SK-N-SH treated with all-trans-retinoic acid at 6 μM for 48 hours (cell line): ENCODE results near the gene CPSF4.

Source experiments
- ATAC-seq: fragments of 200-7000 bp; cut with Tn5 transposase; 3 replicates; pipeline ENCODE4 v1.9.1; 2020; ENCODE audit warnings: mild to moderate bottlenecking, moderate library complexity
- ARNTL ChIP-seq: fragments of 450-650 bp; formaldehyde crosslinking; IDR thresholded peaks from 2 replicates; pipeline ENCODE4 v1.5.0; 2020; ENCODE audit warnings: low read depth, mild to moderate bottlenecking, moderate library complexity, borderline replicate concordance
- CSDC2 ChIP-seq: fragments of 250-450 bp; sonication (Bioruptor Pico); IDR thresholded peaks from 2 replicates; pipeline ENCODE4 v1.5.0; 2020; ENCODE audit warnings: mild to moderate bottlenecking, moderate library complexity
- CSRNP3 ChIP-seq: fragments of 250-450 bp; sonication (Bioruptor Pico); IDR thresholded peaks from 2 replicates; pipeline ENCODE4 v1.5.1; 2021; ENCODE audit warnings: mild to moderate bottlenecking, moderate library complexity
- ESRRG ChIP-seq: fragments of 250-450 bp; sonication (Bioruptor Pico); IDR thresholded peaks from 2 replicates; pipeline ENCODE4 v1.6.1; 2021; ENCODE audit warnings: mild to moderate bottlenecking
- GLIS3 ChIP-seq: fragments of 250-450 bp; sonication (Bioruptor Pico); IDR thresholded peaks from 2 replicates; pipeline ENCODE4 v1.5.0; 2020; ENCODE audit warnings: mild to moderate bottlenecking, moderate library complexity
- ISL1 ChIP-seq: fragments of 250-450 bp; sonication (Bioruptor Pico); IDR thresholded peaks from 2 replicates; pipeline ENCODE4 v2.1.2; 2022; ENCODE audit warnings: mild to moderate bottlenecking, moderate library complexity
- OSR1 ChIP-seq: fragments of 250-450 bp; sonication (Bioruptor Pico); IDR thresholded peaks from 2 replicates; pipeline ENCODE4 v1.8.0; 2022; ENCODE audit warnings: moderate library complexity, mild to moderate bottlenecking, inconsistent platforms
- POU6F1 ChIP-seq: fragments of 250-450 bp; sonication (Bioruptor Pico); IDR thresholded peaks from 2 replicates; pipeline ENCODE4 v1.8.0; 2021; ENCODE audit warnings: low read depth, mild to moderate bottlenecking, moderate library complexity, borderline replicate concordance
- RARB ChIP-seq: fragments of 250-450 bp; sonication (Bioruptor Pico); IDR thresholded peaks from 2 replicates; pipeline ENCODE4 v1.8.0; 2021; ENCODE audit warnings: mild to moderate bottlenecking, moderate library complexity
- SNAI2 ChIP-seq: fragments of 250-450 bp; sonication (Bioruptor Pico); IDR thresholded peaks from 2 replicates; pipeline ENCODE4 v1.5.0; 2020; ENCODE audit warnings: mild to moderate bottlenecking, moderate library complexity
- TOX ChIP-seq: fragments of 250-450 bp; sonication (Bioruptor Pico); IDR thresholded peaks from 2 replicates; pipeline ENCODE4 v1.8.0; 2021; ENCODE audit warnings: mild to moderate bottlenecking, moderate library complexity, borderline replicate concordance
- ZC3H10 ChIP-seq: fragments of 250-450 bp; sonication (Bioruptor Pico); IDR thresholded peaks from 2 replicates; pipeline ENCODE4 v1.5.1; 2021; ENCODE audit warnings: mild to moderate bottlenecking, moderate library complexity
- ZFP3 ChIP-seq: fragments of 250-450 bp; sonication (Bioruptor Pico); IDR thresholded peaks from 2 replicates; pipeline ENCODE4 v1.5.0; 2020; ENCODE audit warnings: mild to moderate bottlenecking, moderate library complexity
- ZFP30 ChIP-seq: fragments of 450-650 bp; formaldehyde crosslinking; IDR thresholded peaks from 2 replicates; pipeline ENCODE4 v1.5.0; 2022; ENCODE audit warnings: mild to moderate bottlenecking, moderate library complexity
- ZNF565 ChIP-seq: fragments of 450-650 bp; formaldehyde crosslinking; conservative IDR thresholded peaks from 2 replicates; pipeline ENCODE4 v1.5.0; 2020; ENCODE audit warnings: low read depth, mild to moderate bottlenecking, moderate library complexity
- ZNF70 ChIP-seq: fragments of 450-650 bp; formaldehyde crosslinking; IDR thresholded peaks from 2 replicates; pipeline ENCODE4 v1.5.0; 2020; ENCODE audit warnings: mild to moderate bottlenecking, moderate library complexity
- ZNF8 ChIP-seq: fragments of 450-650 bp; formaldehyde crosslinking; IDR thresholded peaks from 2 replicates; pipeline ENCODE4 v1.5.0; 2020; ENCODE audit warnings: mild to moderate bottlenecking, moderate library complexity
- TF ChIP-seq, protein P1 (sequence below): fragments of 250-450 bp; sonication (Bioruptor Pico); IDR thresholded peaks from 2 replicates; pipeline ENCODE4 v1.5.1; 2020; ENCODE audit warnings: low read depth, mild to moderate bottlenecking, moderate library complexity
- TF ChIP-seq, protein P2 (sequence below): fragments of 250-450 bp; sonication (Bioruptor Pico); IDR thresholded peaks from 2 replicates; pipeline ENCODE4 v1.5.0; 2020; ENCODE audit warnings: mild to moderate bottlenecking, moderate library complexity
- TF ChIP-seq, protein P3 (sequence below): fragments of 250-450 bp; sonication (Bioruptor Pico); IDR thresholded peaks from 2 replicates; pipeline ENCODE4 v1.8.0; 2020; ENCODE audit warnings: mild to moderate bottlenecking, moderate library complexity, borderline replicate concordance

Gene CPSF4

DNA sequence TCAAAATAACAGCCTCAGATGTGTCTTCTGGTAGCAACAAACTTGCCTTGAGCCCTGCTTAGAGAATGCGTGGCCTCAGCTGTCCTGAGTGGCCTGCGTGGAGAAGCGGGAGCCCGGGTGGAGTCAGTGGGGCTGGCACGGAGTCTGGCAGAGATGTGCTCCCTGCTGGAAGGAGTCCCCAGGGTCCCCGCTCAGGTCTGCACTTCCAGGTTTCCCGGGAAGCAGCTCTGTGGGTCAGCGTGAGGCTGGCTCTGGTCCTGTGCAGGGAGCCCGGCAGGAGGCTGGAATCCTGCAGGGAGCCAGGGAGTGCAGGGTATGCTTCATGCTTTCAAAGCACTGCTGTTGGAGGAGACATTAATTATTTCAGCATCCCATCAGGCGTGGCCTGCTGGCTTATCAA, 10.1 kb downstream of the CPSF4 start:
- no peak for ATAC-seq
- TF ChIP-seq ZNF8 (CRISPR knock-in tag) (no peak), ESRRG (CRISPR knock-in tag) (no peak)

DNA sequence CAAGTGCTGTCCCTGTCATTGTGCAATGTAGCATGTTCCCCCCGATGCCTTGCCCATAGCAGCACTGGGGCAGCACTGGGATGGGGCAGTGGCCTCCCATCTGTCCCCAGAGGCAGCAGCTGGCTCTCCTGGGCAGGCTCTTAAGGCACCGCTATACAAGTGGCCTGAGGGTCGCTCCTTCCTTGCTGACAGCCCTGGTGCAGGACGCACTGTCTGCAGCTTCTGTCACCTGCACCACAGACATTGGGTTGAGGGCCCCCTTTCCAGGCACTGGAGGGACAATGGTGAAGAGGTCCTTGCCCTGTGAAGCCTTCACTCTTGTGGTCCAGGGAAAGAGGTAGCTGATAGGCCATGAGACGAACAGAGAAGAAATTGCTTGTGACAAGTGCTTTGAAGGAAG, 10.6 kb downstream of the CPSF4 start:
- TF ChIP-seq ISL1 (CRISPR knock-in tag) (no peak), ZNF8 (CRISPR knock-in tag) (no peak), OSR1 (CRISPR knock-in tag) (no peak), TOX (CRISPR knock-in tag) (no peak), RARB (CRISPR knock-in tag) (no peak), ZFP30 (CRISPR knock-in tag) (no peak), ZC3H10 (CRISPR knock-in tag) (no peak), ZNF70 (CRISPR knock-in tag) (no peak), ZFP3 (CRISPR knock-in tag) (no peak), ESRRG (CRISPR knock-in tag) (no peak), POU6F1 (CRISPR knock-in tag) (no peak), GLIS3 (CRISPR knock-in tag) (no peak), CSDC2 (CRISPR knock-in tag) (no peak)
- TF ChIP-seq, protein P1, sequence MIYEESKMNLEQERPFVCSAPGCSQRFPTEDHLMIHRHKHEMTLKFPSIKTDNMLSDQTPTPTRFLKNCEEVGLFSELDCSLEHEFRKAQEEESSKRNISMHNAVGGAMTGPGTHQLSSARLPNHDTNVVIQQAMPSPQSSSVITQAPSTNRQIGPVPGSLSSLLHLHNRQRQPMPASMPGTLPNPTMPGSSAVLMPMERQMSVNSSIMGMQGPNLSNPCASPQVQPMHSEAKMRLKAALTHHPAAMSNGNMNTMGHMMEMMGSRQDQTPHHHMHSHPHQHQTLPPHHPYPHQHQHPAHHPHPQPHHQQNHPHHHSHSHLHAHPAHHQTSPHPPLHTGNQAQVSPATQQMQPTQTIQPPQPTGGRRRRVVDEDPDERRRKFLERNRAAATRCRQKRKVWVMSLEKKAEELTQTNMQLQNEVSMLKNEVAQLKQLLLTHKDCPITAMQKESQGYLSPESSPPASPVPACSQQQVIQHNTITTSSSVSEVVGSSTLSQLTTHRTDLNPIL (CRISPR knock-in tag): no peak
- TF ChIP-seq, protein P2, sequence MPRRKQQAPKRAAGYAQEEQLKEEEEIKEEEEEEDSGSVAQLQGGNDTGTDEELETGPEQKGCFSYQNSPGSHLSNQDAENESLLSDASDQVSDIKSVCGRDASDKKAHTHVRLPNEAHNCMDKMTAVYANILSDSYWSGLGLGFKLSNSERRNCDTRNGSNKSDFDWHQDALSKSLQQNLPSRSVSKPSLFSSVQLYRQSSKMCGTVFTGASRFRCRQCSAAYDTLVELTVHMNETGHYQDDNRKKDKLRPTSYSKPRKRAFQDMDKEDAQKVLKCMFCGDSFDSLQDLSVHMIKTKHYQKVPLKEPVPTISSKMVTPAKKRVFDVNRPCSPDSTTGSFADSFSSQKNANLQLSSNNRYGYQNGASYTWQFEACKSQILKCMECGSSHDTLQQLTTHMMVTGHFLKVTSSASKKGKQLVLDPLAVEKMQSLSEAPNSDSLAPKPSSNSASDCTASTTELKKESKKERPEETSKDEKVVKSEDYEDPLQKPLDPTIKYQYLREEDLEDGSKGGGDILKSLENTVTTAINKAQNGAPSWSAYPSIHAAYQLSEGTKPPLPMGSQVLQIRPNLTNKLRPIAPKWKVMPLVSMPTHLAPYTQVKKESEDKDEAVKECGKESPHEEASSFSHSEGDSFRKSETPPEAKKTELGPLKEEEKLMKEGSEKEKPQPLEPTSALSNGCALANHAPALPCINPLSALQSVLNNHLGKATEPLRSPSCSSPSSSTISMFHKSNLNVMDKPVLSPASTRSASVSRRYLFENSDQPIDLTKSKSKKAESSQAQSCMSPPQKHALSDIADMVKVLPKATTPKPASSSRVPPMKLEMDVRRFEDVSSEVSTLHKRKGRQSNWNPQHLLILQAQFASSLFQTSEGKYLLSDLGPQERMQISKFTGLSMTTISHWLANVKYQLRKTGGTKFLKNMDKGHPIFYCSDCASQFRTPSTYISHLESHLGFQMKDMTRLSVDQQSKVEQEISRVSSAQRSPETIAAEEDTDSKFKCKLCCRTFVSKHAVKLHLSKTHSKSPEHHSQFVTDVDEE (CRISPR knock-in tag): no peak
- TF ChIP-seq, all 23 proteins: peak for 0
- no peak for ATAC-seq

GRCh38 chr7:99451936-99452335, 13.2 kb downstream of the CPSF4 start:
- TF ChIP-seq ZNF565 (no peak), CSDC2 (CRISPR knock-in tag) (no peak), ISL1 (CRISPR knock-in tag) (no peak), ARNTL (no peak), TOX (CRISPR knock-in tag) (no peak), SNAI2 (no peak), ZNF8 (CRISPR knock-in tag) (no peak), ZFP3 (CRISPR knock-in tag) (no peak), POU6F1 (CRISPR knock-in tag) (no peak), ZFP30 (CRISPR knock-in tag) (no peak), ESRRG (CRISPR knock-in tag) (no peak), CSRNP3 (CRISPR knock-in tag) (no peak), OSR1 (CRISPR knock-in tag) (no peak), ZC3H10 (CRISPR knock-in tag) (no peak)
- TF ChIP-seq, protein P3, sequence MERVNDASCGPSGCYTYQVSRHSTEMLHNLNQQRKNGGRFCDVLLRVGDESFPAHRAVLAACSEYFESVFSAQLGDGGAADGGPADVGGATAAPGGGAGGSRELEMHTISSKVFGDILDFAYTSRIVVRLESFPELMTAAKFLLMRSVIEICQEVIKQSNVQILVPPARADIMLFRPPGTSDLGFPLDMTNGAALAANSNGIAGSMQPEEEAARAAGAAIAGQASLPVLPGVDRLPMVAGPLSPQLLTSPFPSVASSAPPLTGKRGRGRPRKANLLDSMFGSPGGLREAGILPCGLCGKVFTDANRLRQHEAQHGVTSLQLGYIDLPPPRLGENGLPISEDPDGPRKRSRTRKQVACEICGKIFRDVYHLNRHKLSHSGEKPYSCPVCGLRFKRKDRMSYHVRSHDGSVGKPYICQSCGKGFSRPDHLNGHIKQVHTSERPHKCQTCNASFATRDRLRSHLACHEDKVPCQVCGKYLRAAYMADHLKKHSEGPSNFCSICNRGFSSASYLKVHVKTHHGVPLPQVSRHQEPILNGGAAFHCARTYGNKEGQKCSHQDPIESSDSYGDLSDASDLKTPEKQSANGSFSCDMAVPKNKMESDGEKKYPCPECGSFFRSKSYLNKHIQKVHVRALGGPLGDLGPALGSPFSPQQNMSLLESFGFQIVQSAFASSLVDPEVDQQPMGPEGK: no peak
- TF ChIP-seq, protein P1 (CRISPR knock-in tag): no peak
- ATAC-seq: no peak
